GM18502 (cell line): ENCODE data around the gene LOXL3.
A peak's percentile ranks its signal among the peaks of the same experiment; 100 is the strongest.

Source experiments
- ATAC-seq: cut with Tn5 transposase; IDR thresholded peaks from one replicate; pipeline ENCODE4 v1.9.1; 2021; ENCODE audit warnings: mild to moderate bottlenecking; ENCODE audit not compliant: unreplicated experiment, poor library complexity

LOXL3 gene

DNA sequence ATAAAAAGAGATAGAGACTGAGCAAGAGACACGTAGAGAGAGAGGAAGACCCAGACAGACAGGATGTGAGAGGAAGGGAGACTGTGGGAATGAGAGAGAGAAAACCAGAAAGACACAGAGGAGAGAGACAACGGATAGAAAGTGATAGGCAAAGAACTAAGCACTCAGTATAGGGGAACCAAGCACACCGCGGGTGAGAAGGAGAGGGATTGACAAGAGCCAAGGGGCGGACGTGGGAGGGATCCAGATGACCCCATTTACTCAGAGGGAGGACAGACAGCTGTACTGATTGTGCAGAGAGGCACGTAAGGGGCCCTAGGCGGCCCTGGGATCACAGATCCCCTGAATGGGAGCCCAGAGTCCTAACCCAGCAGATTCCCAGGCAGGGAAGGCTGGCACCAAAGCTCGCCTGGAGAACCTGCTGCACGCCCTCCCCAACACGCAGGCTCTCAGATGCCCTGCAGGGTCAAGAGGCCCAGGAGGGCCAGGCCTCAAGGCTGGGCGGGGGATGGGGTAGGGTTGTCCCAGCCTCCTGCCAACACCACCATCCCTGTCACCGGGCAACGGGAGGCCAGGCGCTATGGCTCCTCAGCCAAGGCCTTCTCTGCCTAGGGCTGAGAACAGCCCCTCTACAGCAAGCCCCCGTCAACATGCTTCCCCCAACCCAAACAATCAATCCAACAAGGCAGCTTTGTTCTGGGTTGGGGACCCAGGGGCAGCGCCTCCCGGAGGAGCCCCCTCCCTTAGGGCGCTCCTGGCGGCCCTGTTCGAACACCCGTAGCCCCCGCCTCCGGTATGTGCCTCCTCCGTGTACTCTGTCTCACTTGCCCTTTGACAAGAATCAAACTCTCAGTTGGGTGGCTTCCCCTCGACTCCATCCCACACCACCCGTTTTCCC is 579 bp downstream of the LOXL3 start:
- ATAC-seq = peak; percentile 23

DNA sequence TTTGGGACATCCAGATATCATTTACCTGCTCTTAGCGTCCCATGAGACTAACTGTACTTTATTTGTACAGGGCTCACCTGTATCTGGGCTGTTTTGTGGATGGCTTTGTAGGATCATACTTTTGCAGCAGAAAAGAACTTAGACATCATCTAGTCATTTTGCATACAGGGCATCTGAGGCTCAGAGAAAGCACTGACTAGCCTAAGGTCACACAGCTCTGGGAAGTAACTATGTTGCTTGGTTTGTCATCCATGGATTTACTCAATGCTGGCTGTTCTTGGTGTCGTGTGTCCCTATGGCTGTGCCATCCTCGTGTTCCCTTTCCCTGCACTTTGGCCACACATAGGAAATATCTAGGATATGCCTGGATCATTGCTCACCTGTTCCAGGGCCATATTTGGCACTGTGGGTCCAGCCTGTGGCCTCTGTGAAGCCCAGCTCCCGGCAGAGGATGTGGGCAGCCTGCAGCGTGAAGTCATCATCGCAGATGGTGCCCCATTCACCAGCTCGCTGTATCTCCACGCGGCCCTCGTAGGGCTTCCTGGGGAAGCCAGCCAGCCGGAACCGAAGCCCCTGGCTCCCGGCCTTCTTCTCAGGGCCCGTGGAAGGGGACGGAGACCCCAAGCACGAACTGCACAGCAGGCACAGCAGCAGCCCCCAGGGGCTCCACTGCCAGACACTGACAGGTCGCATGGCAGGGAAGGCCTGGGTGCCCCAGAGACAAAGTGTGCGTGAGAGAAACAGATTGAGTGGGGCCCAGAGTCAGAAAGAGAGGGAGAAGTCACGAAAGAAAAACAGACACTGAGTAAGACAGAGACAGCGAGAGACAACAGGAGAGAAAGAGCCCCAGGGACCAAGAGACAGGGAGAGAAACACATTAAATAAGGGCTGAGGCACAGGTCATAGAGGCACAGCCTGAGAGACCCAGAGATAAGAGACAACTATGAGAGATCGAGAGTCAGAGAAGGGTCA is 1.5 kb downstream of the LOXL3 start:
- ATAC-seq = peak; percentile 33

DNA sequence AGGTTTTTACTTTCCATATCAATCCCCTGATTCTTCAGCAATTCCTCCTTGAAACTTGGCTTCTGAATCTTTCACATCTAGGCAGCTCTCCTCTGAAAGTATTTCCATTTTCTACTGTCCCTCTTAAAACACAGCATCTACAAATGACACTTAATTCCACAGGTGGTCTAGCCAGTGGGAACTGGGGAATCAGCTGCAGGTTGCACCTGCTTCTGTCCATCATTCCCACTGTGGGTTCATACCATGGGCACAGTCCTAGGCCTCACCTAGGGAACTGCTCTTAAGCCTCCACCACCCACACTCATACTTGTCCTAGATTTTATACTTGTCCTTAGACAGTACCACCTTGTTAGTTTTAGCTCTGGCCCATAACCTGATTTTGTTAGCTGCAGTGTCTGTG is 2.2 kb downstream of the LOXL3 start:
- no peak for ATAC-seq

GRCh38 chr2:74550231-74550630 is 3.5 kb downstream of the LOXL3 start:
- no peak for ATAC-seq

- no peak for ATAC-seq
These were observed 4.6 kb downstream of the LOXL3 start for GRCh38 chr2:74548900-74549826.

- ATAC-seq = no peak
These were observed 5.3 kb downstream of the LOXL3 start for GRCh38 chr2:74548285-74548899.

DNA sequence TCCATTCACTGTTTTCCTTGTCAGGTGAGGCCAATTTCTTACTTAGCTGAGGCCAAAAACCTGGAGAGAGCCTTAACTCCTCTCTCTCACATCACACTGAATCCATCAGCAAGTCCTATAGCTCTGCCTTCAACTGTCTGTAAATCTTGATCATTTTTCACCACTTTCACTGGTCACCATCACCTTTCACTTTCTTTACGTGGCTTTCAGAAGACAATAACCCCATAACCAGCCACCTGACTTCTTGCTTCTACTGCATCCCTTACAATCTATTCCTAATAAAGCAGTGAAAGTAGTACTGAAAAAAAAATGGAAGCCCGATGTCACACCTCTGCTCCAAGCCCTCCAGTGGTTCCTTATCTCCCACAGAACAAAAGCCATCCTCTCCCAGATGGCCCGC is 7.7 kb downstream of the LOXL3 start:
- ATAC-seq = no peak

DNA sequence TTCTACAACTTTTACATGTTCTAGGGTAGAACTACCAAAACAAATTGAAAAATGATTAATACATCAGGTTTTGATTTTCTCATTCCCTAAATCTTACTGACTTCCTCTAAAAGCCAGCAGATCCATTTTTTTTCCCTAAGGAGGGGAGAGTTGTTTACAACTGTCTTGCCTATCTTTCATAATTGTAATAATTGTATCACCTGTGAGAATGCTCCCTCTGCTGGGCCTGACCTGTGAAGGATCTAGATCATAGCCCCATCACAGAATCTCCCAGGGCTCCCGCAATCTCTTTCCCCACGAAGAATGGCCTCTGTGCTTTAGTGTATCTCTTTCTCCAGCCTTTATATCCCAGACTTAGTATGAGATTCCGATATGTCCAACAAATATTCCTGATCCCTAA is 9.1 kb downstream of the LOXL3 start:
- no peak for ATAC-seq

DNA sequence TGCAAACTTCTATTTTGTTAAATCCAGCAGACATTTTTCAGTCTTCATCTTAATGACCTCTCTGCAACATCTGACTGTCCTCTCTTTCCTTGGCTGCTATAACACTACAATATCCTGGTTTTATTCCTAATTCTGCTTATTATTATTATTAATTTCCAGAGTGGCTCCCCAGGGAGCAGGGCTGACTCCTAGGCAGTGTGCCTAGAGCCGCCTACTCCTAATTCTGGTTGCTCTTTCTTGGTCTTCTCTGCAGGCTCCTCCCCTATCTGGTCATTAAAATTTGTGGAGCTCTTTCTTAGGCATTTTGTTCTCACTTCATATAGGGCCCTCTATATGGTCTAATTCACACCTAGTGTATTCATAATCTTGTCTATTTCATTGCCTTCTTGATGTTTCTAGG is 10.8 kb downstream of the LOXL3 start:
- no peak for ATAC-seq

DNA sequence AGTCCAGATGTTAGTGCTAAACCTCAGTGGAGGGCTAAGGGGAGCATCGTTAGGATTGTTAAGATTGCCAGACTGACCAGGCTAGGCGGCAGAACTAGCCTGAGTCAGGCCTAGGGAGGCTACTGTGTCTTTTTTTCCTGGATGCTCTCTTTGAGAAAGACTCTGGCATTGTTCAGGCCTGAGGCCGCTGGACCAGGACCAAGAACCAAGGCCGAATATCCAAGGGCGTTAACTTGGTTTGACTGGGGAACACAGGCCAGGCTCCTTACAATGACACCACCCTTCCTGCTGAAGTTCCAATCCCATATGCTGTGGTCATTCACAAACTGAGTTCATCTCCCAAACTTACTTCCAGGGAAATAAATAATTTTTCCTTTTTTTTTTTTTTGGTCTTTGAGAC is 13.5 kb downstream of the LOXL3 start:
- no peak for ATAC-seq

DNA sequence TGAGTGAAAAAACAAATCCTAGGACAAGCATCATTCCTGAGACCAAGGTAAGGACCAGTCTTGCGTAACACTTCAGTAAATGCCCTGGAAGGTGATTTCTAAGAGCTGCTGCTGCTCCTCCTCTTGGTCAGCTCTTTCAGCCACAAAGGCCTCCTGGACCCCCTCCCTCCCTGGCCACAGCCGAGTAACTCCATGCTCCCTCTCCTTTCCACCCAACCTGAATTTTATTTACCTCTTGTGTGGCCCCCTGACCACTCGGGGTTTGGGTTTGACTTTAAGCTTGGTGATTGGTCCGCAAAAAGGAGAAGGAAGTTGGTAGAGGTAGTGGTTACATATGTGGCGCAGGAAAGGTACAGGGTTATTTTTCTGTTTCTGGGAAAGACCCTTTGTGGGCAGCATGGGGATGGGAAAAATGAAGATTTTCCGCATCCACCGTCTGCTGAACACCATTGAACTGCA is 14.8 kb downstream of the LOXL3 start:
- peak; percentile 53 for ATAC-seq

GRCh38 chr2:74537140-74537539 is 16.6 kb downstream of the LOXL3 start:
- ATAC-seq = no peak

DNA sequence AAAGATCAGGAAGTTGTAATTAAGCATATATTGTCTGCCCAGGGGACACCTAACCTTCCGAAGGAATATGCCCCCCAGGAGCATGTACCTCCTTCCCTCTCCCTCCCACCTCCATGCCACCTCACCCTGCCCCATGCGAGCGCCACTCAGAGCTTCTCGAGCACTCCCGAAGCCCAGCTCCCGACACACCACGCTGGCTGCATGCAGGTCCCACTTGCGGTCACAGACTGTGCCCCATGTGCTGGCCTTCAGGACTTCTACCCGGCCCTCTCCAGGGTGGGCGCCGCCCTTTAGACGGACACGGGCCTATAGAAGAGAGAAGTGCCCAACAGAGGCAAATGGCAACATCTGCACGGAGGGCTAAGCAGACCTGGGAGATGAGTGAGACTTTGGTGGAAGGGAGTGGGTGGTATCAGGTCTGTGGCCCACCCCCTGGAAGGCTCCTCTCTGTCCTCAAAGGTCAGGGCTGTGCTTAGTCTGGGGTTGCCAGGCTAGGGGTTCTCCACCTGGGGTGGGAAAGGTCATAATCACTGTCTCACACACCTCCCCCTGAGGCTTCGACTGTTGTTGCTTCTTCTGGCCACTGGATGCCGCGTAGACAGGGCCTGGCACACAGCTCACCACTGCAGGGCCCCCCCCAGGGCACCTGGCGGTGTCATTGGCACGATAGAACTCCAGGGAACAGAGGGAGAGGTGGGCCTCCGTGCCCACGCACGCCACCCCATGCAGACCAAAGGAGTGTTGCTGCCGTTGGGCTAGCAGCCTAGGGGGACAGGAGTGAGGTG is 17.4 kb downstream of the LOXL3 start:
- no peak for ATAC-seq

GRCh38 chr2:74535440-74535965 is 18.2 kb downstream of the LOXL3 start:
- ATAC-seq = no peak

DNA sequence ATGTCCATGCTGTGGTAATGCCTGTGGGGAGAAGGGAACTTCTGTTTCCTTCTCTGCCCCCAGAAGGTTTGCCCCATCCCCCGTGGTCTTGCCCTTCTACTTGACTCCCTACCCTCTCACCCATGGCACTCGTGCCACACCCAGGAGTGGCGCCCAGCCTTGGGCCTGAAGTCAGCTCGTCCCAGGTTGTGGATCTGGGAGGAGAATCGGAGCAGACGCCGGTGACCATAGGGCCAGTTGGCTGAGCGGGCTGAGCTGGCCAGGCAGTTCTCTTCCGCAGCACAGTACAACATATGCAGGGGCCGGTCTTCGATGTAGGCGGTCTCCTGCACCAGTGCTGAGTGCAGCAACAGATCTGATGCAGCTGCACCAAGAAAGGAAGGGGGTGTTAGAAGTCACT is 19.3 kb downstream of the LOXL3 start:
- ATAC-seq = no peak

- no peak for ATAC-seq
These were observed 20.3 kb downstream of the LOXL3 start for GRCh38 chr2:74533464-74533863.

- no peak for ATAC-seq
These were observed 21.5 kb downstream of the LOXL3 start for GRCh38 chr2:74532222-74532621.

DNA sequence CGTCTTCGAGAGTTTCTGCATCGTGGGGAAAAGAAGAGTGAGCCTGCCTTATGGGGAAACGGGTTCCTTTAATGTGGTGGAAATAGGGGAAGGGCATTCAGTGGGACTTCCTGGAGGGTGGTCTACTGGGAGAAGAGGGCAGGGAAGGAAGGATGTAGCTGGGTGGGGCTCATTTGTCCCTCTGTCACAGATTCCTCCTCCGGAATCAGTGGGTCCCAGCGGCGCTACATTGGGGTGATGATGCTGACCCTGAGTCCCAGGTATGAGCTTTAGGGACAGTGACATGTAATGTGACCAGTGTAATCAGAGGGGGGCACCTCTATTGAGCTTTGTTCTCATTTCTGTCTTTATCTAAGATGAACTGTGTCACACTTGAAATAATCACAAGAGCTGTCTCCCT is 22.1 kb downstream of the LOXL3 start:
- no peak for ATAC-seq
